Measurements from ENCODE around the gene AKAP5. TPM values are rescaled to one million over a fixed set of nuclear protein-coding genes. Genes with fewer than 3 reads are reported as not detected.
A peak's percentile ranks its signal among the peaks of the same experiment; 100 is the strongest.

The AKAP5 gene
- total RNA-seq, 1 experiment from 2014 or later = 0.14 TPM

- Mint-ChIP-seq H3K9me3 (ENCODE audit: unreplicated experiment) (no peaks in the 10 kb centered on the region), H3K4me3 (ENCODE audit: unreplicated experiment) (no peak overlapping the region), H3K27ac (ENCODE audit: low read depth, unreplicated experiment) (no peak overlapping the region), H3K36me3 (ENCODE audit: insufficient read depth, unreplicated experiment) (peaks cover 51% of the 10 kb centered on the region), H3K4me1 (ENCODE audit: insufficient read depth, unreplicated experiment) (no peaks in the 10 kb centered on the region), H3K27me3 (ENCODE audit: insufficient read depth, unreplicated experiment) (no peaks in the 10 kb centered on the region)
- DNase-seq (ENCODE audit: unreplicated experiment) = no peak
- intact Hi-C loops (cut with micrococcal nuclease) = no loop called here
- TF ChIP-seq CTCF (IDR thresholded peaks at IDR 0.05; ENCODE audit: unreplicated experiment) = no peak
- BruUV-seq (replicated peaks) = no TSS peak
- ChIA-PET POLR2A (no interaction called here), CTCF (interaction anchor here (0.8 to 1.0 kb wide), 3 partner anchors 8 to 20 kb away, joined by 3 to 4 read pairs (median 3); no protein-coding TSS in a partner anchor)
Measured at GRCh38 chr14:64459405-64460136, 5.7 kb upstream of the AKAP5 start.

DNA sequence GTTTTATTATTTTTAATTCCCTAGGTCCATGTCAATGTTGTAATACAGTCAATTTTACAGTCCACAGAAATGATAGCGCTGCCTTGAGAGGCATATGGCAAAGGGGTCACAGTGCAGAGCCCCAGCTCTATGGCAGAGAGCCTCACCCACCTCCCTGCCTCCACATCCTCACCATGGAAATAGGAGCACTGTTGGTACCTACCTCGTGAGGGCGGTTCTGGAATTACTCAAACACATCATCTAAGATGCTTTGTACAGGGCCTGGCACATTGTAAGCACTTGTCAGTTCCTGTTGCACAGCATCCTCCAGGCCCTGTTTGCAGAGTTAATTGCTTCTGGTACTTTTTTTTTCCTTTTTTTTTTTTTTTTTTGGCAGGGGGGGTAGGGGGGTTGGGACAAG lies 4.1 kb upstream of the AKAP5 start:
- ChIA-PET CTCF (interaction anchor here (0.7 kb wide), 2 partner anchors 13 to 33 kb away, joined by 3 to 4 read pairs; no protein-coding TSS in a partner anchor), POLR2A (interaction anchor here (0.9 kb wide), 1 partner anchor 54 kb away, joined by 3 read pairs; no protein-coding TSS in a partner anchor)
- H3K27ac Mint-ChIP-seq (ENCODE audit: low read depth, unreplicated experiment) = peak overlapping the region; percentile 24
- no TSS peak for BruUV-seq (replicated peaks)
- intact Hi-C loops (cut with micrococcal nuclease) = no loop called here
- H3K36me3 Mint-ChIP-seq (ENCODE audit: insufficient read depth, unreplicated experiment) = peaks cover 34% of the 10 kb centered on the region
- no peaks in the 10 kb centered on the region for H3K27me3 Mint-ChIP-seq (ENCODE audit: insufficient read depth, unreplicated experiment)
- H3K4me1 Mint-ChIP-seq (ENCODE audit: insufficient read depth, unreplicated experiment) = peaks cover 6% of the 10 kb centered on the region
- no peak overlapping the region for H3K4me3 Mint-ChIP-seq (ENCODE audit: unreplicated experiment)
- no peak for DNase-seq (ENCODE audit: unreplicated experiment)
- no peak for TF ChIP-seq CTCF (IDR thresholded peaks at IDR 0.05; ENCODE audit: unreplicated experiment)
- H3K9me3 Mint-ChIP-seq (ENCODE audit: unreplicated experiment) = no peaks in the 10 kb centered on the region

DNA sequence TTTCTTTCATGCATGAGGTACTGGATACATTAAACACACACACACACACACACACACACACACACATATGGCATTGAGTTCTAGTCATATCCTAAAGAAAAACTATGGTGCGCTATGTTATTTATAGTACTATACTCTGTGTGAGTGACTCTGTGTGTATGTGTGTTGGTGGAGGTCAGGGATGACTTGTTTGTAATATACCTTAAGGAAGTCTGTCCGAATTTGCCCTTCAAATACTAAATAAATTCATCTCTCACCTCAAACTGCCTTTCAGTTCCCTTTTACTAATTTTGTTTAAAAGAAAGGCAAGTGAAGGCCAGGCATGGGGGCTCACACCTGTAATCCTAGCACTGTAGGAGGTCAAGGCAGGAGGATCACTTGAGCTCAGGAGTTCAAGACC lies 2.1 kb upstream of the AKAP5 start:
- Mint-ChIP-seq H3K4me1 (ENCODE audit: insufficient read depth, unreplicated experiment) (peaks cover 6% of the 10 kb centered on the region), H3K9me3 (ENCODE audit: unreplicated experiment) (no peaks in the 10 kb centered on the region), H3K4me3 (ENCODE audit: unreplicated experiment) (no peak overlapping the region), H3K36me3 (ENCODE audit: insufficient read depth, unreplicated experiment) (peaks cover 21% of the 10 kb centered on the region), H3K27ac (ENCODE audit: low read depth, unreplicated experiment) (no peak overlapping the region), H3K27me3 (ENCODE audit: insufficient read depth, unreplicated experiment) (no peaks in the 10 kb centered on the region)
- no TSS peak for BruUV-seq (replicated peaks)
- intact Hi-C loops (cut with micrococcal nuclease) = no loop called here
- POLR2A ChIA-PET = interaction anchor here (0.8 to 2.1 kb wide), 5 partner anchors 12 to 75 kb away, joined by 3 to 5 read pairs (median 4); partner anchors contain the start of genes MTHFD1 and ZBTB25
- no peak for DNase-seq (ENCODE audit: unreplicated experiment)
- CTCF ChIA-PET = interaction anchor here (0.6 to 3.0 kb wide), 7 partner anchors 13 to 521 kb away, joined by 3 to 22 read pairs (median 4); no protein-coding TSS in a partner anchor
- no peak for TF ChIP-seq CTCF (IDR thresholded peaks at IDR 0.05; ENCODE audit: unreplicated experiment)

GRCh38 chr14:64463873-64464272 lies 1.4 kb upstream of the AKAP5 start:
- intact Hi-C loops (cut with micrococcal nuclease) = no loop called here
- no peaks in the 10 kb centered on the region for H3K9me3 Mint-ChIP-seq (ENCODE audit: unreplicated experiment)
- DNase-seq (ENCODE audit: unreplicated experiment) = no peak
- no peak for TF ChIP-seq CTCF (IDR thresholded peaks at IDR 0.05; ENCODE audit: unreplicated experiment)
- H3K27ac Mint-ChIP-seq (ENCODE audit: low read depth, unreplicated experiment) = no peak overlapping the region
- CTCF ChIA-PET = interaction anchor here (0.6 to 3.0 kb wide), 7 partner anchors 16 to 520 kb away, joined by 3 to 22 read pairs (median 4); no protein-coding TSS in a partner anchor
- no TSS peak for BruUV-seq (replicated peaks)
- H3K27me3 Mint-ChIP-seq (ENCODE audit: insufficient read depth, unreplicated experiment) = no peaks in the 10 kb centered on the region
- no peak overlapping the region for H3K4me3 Mint-ChIP-seq (ENCODE audit: unreplicated experiment)
- POLR2A ChIA-PET = interaction anchor here (0.8 to 2.1 kb wide), 6 partner anchors 13 to 76 kb away, joined by 3 to 5 read pairs (median 3); partner anchors contain the start of gene MTHFD1
- H3K36me3 Mint-ChIP-seq (ENCODE audit: insufficient read depth, unreplicated experiment) = peaks cover 14% of the 10 kb centered on the region
- peaks cover 6% of the 10 kb centered on the region for H3K4me1 Mint-ChIP-seq (ENCODE audit: insufficient read depth, unreplicated experiment)
